ENCODE results near the gene STAG3. TPM values are rescaled to one million over a fixed set of nuclear protein-coding genes. Genes with fewer than 3 reads are reported as not detected.

Gene STAG3
- total and polyA plus RNA-seq, 2 of the 8 experiments (the other 6 are each of a cell fraction or from before 2014, with no cell fraction given), result 1.3 to 3.3 TPM

- no peak for TF ChIP-seq RBBP5 (IDR thresholded peaks at IDR 0.05; ENCODE audit: borderline replicate concordance, low read depth, low read length)
- no peak for TF ChIP-seq BACH1 (IDR thresholded peaks at IDR 0.05; ENCODE audit: low read length)
- no peak for TF ChIP-seq MAFK (IDR thresholded peaks at IDR 0.05; ENCODE audit: low read depth, low read length)
- no peak for TF ChIP-seq TAF7 (optimal IDR thresholded peaks at IDR 0.05; ENCODE audit: borderline replicate concordance, low read depth, low read length)
- TF ChIP-seq SP1 (IDR thresholded peaks at IDR 0.05; ENCODE audit: low read depth, low read length), result no peak
- no peak for TF ChIP-seq ZNF274 (IDR thresholded peaks at IDR 0.05; ENCODE audit: borderline replicate concordance, extremely low read depth, low read length)
Observed at GRCh38 chr7:100213672-100214071, 36.0 kb downstream of the STAG3 start (continued).

All from H1 (cell line).